Neuron (in vitro differentiated cells): Measurements from ENCODE around the gene RIMBP2.

Source experiments
- H2AFZ ChIP-seq: one replicate; pipeline ENCODE4 v1.6.1; 2013; ENCODE audit warnings: low read depth, mild to moderate bottlenecking, inconsistent platforms, low read length, moderate library complexity
- H3K27me3 ChIP-seq: one replicate; pipeline ENCODE4 v1.6.1; 2013; ENCODE audit warnings: low read length; ENCODE audit not compliant: insufficient read depth
- H3K36me3 ChIP-seq: one replicate; pipeline ENCODE4 v1.6.1; 2013; ENCODE audit warnings: low read length; ENCODE audit not compliant: insufficient read depth
- H3K4me1 ChIP-seq: one replicate; pipeline ENCODE4 v1.6.1; 2013; ENCODE audit warnings: low read length; ENCODE audit not compliant: insufficient read depth
- H3K4me3 ChIP-seq: 2 replicates; pipeline ENCODE4 v1.5.1; 2013; ENCODE audit warnings: mild to moderate bottlenecking, low read length, moderate library complexity
- H3K9me3 ChIP-seq: one replicate; pipeline ENCODE4 v1.6.1; 2013; ENCODE audit warnings: low read length

The RIMBP2 gene

DNA sequence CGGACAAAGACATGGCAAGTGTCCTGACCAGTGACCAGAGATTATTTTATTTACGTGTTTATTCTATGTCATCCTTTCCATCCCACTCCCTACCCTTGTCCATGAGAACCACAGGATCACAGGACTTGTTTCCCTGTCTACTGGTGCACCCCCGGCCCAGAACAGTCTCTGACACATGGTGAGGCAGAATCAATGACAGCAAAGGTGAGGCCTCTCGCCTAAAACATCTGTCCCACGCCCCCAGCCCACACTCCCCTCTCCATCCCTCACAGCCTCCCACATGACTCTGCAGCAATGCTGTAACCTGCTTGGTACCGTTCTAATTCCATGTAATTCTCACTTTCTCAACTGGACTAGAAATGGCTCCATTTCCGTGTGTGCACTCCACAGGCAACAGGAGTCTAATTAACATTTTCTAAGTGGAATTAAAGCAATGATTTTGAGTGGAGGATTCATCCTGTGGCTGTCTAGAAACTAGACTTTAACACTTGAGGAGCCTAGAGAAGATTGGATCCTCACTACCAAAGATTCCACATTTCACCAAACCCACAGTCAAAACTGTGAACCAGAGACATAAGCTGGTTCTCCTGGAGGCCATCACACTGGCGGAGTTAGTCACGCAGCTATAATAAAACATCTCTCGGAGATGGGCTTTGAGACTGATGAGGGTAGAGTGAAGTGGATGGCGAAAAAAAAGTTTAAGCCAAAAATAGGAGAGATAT, 228.3 kb downstream of the RIMBP2 start:
- Histone ChIP-seq H2AFZ (no peak overlapping the region), H3K36me3 (no peaks in the 10 kb centered on the region), H3K4me1 (no peaks in the 10 kb centered on the region), H3K27me3 (peaks cover 10% of the 10 kb centered on the region), H3K9me3 (no peaks in the 10 kb centered on the region), H3K4me3 (no peak overlapping the region)

DNA sequence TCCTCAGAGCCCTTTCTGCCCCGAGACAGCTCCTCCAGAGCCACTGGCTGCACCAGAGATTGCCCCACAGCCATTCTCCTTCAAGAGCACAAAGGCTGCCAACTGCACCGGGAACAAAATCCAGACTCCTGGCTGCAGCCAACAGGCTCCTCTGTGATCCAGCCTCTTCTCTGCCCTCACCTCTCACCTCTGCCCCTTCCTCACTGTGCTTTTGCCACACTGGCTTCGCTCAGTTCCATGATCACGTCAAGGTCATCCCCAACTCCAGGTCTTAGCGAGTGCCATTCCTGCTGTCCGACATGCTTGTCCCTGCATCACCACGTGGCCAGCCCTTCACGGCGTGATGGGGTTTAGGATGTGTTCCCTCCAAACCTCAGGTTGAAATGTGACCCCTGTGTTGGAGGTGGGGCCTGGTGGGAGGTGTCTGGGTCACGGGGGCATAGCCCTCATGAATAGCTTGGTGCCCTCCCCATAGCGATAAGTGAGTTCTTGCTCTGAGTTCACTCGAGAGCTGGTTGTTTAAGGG, 229.1 kb downstream of the RIMBP2 start:
- H3K36me3 ChIP-seq: no peaks in the 10 kb centered on the region
- peaks cover 10% of the 10 kb centered on the region for H3K27me3 ChIP-seq
- no peaks in the 10 kb centered on the region for H3K9me3 ChIP-seq
- H3K4me3 ChIP-seq: no peak overlapping the region
- no peak overlapping the region for H2AFZ ChIP-seq
- peaks cover 2% of the 10 kb centered on the region for H3K4me1 ChIP-seq

DNA sequence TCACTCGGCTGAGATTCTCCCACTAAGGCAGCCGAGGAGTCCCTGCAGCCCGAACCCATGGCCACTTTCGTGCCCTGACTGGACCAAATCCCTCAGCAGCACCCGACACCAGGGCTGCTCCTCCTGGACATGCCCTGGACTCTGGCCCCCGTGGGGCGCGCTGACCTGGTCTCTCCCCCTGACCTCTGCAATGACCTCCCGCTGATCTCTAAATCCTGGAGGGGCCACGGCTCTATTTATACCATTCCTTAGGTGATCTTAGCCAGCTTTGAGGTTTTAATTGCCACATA, 230.0 kb downstream of the RIMBP2 start:
- Histone ChIP-seq H3K36me3 (no peaks in the 10 kb centered on the region), H3K4me3 (no peak overlapping the region), H3K9me3 (no peaks in the 10 kb centered on the region), H3K4me1 (peaks cover 2% of the 10 kb centered on the region), H3K27me3 (peaks cover 5% of the 10 kb centered on the region), H2AFZ (no peak overlapping the region)

DNA sequence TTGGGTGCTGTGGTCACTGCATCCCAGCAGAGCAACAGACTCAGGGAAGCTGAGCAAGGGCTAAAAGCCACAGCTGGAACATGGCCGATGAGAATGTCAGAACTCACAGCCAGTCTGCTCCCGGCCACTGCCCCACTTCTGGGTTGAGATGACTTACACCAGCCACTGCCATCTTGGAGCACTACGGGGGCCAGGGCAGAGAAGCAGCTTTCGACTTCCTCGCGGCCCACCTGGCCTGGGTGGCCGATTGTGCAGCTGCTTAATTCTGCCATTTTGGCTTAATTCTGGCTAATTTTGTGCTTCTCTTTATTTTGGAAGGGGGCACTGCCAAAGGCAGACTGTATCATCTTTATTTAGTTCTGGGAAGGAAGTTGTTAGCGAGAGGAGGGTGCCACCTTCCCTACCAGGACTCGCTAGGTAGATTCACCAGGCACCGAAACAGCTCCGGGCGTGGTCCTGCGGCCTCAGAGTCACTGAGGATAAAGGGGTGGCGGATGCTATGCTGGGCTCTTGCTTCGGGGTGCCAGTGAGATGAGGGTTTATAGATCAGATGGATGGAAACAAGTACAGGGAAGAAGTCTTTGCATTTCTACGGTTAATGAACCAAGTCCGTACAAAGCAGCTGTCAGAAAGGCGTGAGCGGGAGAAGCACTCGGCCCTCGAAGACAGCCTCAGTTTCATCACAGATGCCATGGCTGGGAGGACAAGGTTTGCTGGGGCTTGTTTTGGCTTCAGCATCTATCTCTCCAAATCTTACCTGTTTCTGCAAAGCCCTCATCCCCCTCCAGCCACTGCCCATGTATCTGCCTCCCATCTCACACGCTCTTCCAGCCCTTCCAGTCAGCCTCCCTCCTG, 230.6 kb downstream of the RIMBP2 start:
- H2AFZ ChIP-seq: no peak overlapping the region
- no peaks in the 10 kb centered on the region for H3K27me3 ChIP-seq
- H3K9me3 ChIP-seq: no peaks in the 10 kb centered on the region
- peaks cover 2% of the 10 kb centered on the region for H3K4me1 ChIP-seq
- no peak overlapping the region for H3K4me3 ChIP-seq
- no peaks in the 10 kb centered on the region for H3K36me3 ChIP-seq

DNA sequence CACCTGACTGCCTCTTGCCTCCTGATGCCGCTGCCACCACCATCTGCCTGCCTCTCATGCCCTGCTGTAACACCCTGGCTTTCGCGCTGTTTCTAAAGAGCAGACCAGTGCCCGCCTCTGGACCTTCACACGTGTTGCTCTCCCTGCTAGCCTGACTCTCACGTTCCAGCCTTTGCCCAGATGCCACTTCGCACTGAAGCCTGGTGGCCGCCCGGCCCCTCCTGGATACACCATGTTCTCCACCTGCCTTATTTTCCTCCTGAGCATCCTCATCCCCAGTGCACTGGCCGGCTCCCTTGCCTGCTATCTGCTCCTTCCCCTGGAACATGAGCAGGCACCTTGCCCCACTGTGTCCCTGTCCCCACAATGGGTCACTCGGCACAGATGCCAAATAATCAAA, 231.9 kb downstream of the RIMBP2 start:
- Histone ChIP-seq H3K4me1 (peaks cover 2% of the 10 kb centered on the region), H3K9me3 (no peaks in the 10 kb centered on the region)

DNA sequence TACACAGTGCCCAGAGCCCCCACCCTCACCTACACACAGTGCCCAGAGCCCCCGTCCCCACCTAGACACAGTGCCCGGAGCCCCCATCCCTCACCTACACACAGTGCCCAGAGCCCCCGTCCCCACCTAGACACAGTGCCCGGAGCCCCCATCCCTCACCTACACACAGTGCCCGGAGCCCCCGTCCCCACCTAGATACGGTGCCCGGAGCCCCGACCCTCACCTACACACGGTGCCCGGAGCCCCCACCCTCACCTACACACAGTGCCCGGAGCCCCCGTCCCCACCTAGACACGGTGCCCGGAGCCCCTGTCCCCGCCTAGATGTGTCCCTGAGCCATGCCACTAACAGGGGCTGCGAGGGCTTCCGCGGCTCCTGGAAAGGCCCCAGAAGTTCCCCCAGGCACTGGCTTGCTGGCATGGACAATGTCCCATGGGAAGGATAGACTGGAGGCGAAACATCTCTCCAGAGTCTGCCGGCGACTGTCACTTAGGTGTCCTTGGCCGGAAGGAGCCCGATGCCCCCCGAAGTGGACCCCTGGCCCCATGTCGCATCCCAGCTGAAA, 232.4 kb downstream of the RIMBP2 start:
- Histone ChIP-seq H3K27me3 (no peaks in the 10 kb centered on the region), H2AFZ (no peak overlapping the region), H3K36me3 (no peaks in the 10 kb centered on the region), H3K4me3 (no peak overlapping the region), H3K9me3 (no peaks in the 10 kb centered on the region), H3K4me1 (peaks cover 2% of the 10 kb centered on the region)

More for the DNA sequence above, 231.9 kb downstream of the RIMBP2 start:
- H3K27me3 ChIP-seq: no peaks in the 10 kb centered on the region
- H3K4me3 ChIP-seq: no peak overlapping the region
- H2AFZ ChIP-seq: no peak overlapping the region
- no peaks in the 10 kb centered on the region for H3K36me3 ChIP-seq

DNA sequence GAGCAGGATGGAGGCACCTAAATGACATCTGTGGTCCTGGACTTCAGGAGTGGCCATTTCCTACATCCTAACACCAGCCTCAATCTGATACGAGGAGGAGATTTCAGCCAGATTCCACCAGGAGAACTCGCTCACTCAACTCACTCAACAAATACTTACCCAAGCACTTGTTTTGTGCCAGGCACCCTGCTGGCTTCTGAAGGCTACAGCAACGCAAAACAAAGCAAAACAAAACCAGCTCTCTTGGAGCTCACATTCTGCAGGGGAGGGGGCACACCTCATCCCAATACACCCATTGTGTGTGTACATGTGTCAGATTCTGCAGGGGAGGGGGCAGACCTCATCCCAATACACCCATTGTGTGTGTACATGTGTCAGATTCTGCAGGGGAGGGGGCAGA, 233.7 kb downstream of the RIMBP2 start:
- Histone ChIP-seq H3K4me1 (peaks cover 2% of the 10 kb centered on the region), H3K9me3 (no peaks in the 10 kb centered on the region), H3K36me3 (no peaks in the 10 kb centered on the region), H3K27me3 (peaks cover 7% of the 10 kb centered on the region), H3K4me3 (no peak overlapping the region), H2AFZ (no peak overlapping the region)

DNA sequence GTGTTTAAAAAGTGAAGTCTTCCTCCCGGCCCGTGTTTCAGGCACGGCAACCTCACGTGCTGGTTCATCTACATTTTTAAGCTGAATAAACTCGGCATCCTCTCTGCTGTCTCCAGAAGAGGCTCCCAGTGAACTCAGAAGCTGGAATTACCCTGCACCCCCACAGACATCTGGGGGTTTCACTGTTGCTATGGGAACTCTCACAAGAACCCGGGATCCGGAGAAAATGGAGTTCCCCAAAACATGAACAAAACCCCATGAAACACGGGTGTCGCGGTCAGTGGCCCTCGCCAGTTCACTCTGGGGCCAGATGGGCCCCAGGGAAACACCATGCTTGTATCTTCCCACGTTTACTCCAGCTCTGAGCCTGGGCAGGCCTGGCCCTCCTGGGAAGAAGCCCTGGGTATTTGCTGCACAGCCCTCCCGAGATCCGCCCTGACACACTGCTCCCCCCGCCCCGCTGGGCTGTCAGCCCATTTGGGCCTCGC, 234.7 kb downstream of the RIMBP2 start:
- H2AFZ ChIP-seq: no peak overlapping the region
- H3K4me1 ChIP-seq: peaks cover 2% of the 10 kb centered on the region
- no peaks in the 10 kb centered on the region for H3K36me3 ChIP-seq
- no peaks in the 10 kb centered on the region for H3K9me3 ChIP-seq
- peaks cover 12% of the 10 kb centered on the region for H3K27me3 ChIP-seq
- H3K4me3 ChIP-seq: no peak overlapping the region

DNA sequence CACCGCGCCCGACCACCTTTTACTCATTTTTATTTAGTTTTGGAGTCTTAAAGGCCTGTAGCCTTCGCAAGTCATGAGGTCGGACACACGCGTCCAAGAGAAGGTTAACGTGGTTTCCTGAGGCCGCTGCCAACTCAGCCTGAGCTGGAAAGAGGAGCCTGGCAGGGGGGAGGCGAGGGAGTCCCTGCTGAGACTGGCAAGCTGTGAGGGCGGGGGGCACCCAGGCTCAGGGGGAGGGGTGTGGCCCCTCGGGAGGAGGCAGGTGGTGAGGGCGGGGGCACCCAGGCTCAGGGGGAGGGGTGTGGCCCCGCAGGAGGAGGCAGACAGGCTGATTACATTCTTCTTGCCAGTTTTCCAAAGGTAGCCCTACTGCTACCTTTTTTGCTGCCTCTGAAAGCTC, 235.2 kb downstream of the RIMBP2 start:
- Histone ChIP-seq H3K9me3 (no peaks in the 10 kb centered on the region), H3K36me3 (no peaks in the 10 kb centered on the region), H3K4me1 (peaks cover 2% of the 10 kb centered on the region), H3K27me3 (peaks cover 15% of the 10 kb centered on the region), H2AFZ (no peak overlapping the region), H3K4me3 (no peak overlapping the region)

DNA sequence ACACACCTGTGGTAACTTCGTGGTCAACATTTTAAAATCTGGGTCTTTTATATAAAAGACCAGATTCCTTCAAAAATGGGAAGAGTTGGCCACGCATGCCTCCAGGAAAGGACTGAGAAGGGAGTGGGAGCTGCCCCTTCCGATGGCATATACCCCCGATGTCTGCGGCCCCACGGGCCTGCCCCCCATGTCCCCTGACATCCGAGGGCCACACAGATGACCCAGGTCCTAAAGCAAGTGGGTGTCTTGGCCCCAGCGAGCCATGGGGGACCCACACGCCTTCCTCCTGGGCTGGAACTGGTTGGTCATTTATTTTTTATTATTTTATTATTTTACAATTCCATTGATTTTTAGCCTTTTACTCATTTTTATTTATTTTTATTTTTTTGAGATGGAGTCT, 235.9 kb downstream of the RIMBP2 start:
- Histone ChIP-seq H3K4me1 (peaks cover 2% of the 10 kb centered on the region), H2AFZ (no peak overlapping the region), H3K4me3 (no peak overlapping the region), H3K36me3 (no peaks in the 10 kb centered on the region), H3K9me3 (no peaks in the 10 kb centered on the region), H3K27me3 (peaks cover 20% of the 10 kb centered on the region)

DNA sequence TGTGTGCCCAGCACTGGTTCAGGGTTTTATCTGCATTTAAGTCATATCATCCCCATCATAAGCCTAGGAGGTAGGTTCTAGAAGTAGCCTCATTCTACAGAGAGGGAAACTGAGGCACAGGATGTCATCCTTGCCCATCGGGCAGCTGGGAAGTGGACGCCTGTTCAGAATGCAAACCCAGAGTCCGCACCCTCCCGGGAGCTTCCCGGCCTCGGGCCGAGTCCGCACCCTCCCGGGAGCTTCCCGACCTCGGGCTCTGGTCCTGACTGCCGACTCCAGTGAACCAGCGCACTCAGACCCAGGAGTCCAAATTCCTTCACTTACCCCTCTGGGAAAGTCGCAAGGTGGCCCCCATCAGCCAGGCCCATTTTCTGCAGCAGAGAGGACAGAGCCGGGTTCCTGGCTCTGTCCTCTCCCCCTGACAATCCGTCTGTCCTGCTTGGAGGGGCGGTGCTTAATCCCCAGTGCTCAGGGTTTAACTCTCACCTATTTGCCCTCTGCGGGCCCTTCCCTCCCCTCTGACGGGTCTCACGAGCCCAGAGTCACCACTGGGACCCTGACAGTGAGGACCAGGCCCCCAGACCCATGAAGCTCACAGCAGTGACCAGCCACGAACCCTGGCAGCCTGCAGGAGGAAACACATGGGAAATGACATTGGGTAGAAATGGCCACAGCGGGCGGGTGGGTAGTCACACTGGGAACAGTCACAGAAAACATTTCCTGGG, 236.5 kb downstream of the RIMBP2 start:
- Histone ChIP-seq H3K36me3 (no peaks in the 10 kb centered on the region), H3K4me1 (peaks cover 2% of the 10 kb centered on the region)

DNA sequence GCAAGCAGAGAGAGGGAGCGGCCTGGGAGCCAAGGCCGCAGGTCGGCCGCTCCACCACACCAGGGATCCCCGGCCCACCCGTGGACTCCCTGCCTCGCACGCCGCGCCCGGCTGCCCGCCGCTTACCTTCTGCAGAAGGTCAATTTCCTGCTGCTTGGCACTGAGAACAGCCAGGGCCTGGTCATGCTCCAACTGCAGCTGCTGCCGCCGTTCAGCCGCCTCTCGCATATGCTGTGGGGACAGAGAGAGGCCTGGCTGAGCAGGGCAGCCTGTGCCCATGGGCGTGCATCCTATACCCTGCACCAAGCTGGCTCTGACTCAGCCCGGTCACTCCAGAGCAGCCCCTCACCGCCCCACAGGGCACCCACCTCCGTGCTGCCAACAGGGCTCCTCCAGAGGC, 237.3 kb downstream of the RIMBP2 start:
- no peaks in the 10 kb centered on the region for H3K9me3 ChIP-seq
- no peak overlapping the region for H2AFZ ChIP-seq
- H3K4me1 ChIP-seq: peaks cover 2% of the 10 kb centered on the region
- H3K27me3 ChIP-seq: peaks cover 20% of the 10 kb centered on the region
- H3K36me3 ChIP-seq: no peaks in the 10 kb centered on the region
- H3K4me3 ChIP-seq: no peak overlapping the region

More for the DNA sequence above, 236.5 kb downstream of the RIMBP2 start:
- no peak overlapping the region for H3K4me3 ChIP-seq
- no peak overlapping the region for H2AFZ ChIP-seq
- H3K9me3 ChIP-seq: no peaks in the 10 kb centered on the region
- peaks cover 20% of the 10 kb centered on the region for H3K27me3 ChIP-seq
